GM19463 (cell line): ENCODE results near the gene ACHE.
A peak's percentile ranks its signal among the peaks of the same experiment; 100 is the strongest.

Experiments
- ATAC-seq: cut with Tn5 transposase; IDR thresholded peaks from one replicate; pipeline ENCODE4 v1.9.1; 2021; ENCODE audit warnings: mild to moderate bottlenecking, moderate library complexity; ENCODE audit not compliant: unreplicated experiment

The ACHE gene

DNA sequence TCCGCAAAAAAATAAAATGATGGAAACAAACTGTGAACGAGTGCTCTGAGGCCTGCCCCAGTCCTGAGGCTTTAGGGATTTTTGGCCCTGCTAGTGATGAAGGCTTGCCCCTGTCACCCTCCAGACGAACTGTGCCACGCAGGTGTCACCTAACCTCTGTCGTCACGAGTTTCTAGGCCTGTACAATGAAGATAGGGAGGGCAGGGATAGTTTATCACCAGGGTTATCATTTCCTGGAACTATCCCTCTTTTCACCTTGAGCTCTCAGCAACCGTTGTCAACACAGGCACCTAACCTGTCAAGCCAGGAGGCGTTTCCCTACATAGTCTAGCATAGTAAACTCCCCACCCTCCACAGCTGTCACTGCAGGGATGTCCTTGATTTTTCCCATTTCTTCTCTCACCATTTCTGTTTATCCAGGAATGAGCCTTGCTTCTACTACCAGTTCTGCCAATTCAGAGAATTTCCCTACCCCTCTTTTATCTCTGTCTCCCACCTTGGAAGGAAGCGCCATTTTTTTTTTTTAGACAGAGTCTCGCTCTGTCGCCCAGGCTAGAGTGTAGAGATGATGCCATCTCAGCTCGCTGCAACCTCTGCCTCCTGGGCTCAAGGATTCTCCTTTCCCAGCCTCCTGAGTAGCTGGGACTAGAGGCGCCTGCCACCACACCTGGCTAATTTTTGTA is 2.2 kb upstream of the ACHE start:
- ATAC-seq = no peak

DNA sequence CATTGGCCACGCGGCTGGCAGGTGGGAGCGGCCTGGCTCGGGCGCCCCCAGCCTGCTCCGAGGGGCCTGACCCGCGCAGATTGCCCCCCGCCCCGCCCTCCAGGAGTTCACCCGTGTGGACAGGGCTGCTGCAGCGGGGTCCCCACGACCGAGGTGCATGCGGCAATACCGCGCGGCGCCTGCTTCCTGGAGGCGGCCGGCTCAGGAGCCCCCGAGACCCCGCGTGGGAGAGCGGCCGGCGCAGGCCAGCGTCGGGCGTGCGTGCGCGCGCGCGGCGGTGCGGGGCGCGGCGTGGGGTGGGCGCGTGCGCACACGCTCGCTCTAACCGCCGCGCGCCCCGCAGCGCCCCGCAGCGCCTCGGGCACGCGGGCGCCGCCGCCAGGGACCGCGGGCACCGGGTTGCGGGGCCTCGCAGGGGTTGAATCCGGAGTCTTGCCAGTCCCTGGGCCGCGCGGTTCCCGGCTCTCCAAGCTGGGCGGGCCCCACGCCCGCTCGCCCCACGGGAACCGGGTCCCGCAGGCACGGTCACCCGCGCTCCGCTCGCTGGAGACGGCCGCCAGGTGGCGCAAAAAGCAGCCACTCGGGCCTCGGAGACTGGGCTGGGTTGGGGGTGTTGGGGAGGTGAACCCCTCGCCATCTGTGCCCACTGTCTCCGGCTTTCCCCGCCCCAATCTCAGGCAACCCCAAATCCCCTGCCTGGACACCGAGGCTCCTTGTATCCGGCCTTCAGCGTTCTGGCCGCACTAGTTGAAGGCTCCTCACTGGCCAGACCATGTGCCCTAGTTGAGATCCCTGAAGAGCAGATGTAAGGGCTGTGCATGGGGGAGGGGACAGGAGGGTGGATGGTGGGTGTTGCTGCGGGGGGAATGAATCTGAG is 1.3 kb upstream of the ACHE start:
- ATAC-seq = no peak

DNA sequence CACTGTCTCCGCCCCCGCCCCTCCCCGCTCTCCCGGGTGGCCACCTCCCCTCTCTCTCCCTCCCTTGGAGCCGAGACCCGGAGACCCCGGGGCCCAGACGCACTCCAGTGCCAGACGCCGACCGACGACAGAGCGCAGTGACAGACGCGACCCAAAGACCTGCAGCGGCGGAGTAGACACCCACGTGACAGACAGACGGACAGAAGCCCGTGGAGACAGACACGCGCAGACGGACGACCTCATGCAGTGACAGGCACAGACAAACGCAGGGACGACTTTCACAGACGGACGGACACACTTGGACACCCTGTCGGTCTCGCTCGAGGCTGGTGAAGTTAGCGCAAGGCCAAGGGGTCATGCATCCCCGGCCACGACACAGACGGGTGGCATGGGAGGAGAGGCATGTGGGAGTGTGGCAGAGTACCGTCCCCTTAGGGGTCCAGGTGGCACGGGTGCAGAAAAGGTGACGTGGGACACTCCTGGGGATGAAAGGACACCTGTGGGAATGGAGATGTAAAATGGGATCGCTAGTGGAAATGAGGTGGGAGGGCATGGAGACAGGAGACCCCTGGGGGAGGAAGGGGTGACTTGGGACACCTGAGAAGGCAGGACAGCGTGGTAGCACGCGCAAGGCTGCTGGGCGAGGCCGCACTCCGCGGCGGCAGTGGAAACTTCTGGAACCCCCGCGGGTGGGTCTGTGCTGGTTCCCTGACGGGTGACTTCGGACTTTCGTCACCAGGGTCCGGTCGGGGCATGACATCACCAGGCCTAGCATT is 456 bp upstream of the ACHE start:
- no peak for ATAC-seq

DNA sequence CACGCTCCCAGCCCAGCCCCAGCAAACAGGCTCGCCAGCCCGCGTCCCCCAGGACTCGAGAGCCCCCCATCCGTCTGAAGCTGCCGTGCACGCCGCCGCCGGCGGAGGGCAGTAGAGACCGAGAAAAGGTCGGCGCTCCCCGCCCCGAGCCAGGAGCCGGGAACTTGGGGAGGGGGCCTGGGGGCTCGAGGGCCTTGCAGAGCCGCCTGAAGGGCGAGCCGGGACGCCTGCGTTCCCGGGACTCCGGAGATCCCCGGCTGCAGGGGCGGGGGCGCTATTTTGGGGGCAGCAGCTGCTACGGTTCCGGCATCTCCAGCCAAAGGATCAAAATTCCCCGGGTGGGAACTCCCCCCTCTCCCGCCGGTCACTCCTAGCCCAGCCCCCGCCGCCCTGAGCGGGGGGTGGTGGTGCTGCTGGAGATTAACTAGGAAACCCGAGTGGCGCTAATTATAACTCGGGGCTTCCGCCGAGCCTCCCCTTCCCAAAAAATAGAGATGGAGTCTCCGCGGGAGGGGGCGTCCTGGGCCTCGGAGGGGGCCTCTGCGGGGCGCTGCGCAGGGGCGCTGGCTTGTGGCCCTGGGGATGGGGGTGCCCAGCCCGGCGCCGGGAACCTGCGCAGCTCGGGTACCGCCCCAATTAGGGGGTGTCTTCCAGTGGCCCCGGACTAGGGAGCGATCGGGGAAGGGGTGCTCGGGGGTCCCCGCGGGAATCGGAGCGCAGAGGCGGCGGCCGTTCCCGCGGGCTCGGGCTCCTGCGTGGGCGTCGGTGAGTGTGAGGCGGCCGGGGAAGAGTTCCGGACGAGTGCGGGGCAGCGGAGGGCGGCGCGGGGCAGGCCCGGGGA is 608 bp downstream of the ACHE start:
- ATAC-seq = no peak

DNA sequence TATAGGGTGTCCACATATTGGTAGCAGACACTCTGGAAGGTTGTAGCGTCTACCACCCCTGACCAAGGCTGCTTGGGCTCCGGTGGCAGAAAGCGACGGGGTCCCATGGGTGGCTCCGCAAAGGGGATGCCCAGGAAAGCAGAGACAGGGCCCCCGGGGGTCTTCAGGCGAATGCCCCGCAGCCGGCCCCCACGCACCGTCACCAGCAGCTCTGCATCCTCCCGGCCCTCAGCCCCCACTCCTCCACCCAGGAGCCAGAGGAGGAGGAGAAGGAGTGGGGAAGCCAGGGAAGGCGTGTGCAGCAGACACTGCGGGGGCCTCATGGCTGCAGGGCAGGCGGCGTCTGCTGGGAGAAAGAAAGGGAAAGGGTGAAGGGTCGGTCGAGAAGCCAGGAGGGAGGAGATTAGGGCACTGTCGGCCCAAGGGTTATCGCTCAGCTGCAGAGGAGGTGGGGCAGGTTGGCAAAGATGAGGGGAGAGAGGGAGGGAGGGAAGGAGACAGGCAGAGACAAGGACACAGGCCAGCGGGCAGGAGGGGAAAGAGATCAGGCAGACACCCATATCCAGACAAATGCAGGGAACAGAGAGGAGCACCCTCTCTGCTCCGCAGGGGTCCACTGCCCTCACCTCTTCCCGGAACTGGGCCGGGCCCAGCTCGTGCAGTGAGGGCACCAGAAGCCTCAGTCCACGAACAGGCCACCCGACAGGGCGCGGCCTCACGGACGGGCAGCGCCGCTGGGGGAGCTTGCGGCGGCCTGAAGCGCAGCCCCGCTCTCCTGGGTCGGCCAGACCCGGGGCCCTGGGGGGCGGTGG is 1.6 kb downstream of the ACHE start:
- no peak for ATAC-seq

DNA sequence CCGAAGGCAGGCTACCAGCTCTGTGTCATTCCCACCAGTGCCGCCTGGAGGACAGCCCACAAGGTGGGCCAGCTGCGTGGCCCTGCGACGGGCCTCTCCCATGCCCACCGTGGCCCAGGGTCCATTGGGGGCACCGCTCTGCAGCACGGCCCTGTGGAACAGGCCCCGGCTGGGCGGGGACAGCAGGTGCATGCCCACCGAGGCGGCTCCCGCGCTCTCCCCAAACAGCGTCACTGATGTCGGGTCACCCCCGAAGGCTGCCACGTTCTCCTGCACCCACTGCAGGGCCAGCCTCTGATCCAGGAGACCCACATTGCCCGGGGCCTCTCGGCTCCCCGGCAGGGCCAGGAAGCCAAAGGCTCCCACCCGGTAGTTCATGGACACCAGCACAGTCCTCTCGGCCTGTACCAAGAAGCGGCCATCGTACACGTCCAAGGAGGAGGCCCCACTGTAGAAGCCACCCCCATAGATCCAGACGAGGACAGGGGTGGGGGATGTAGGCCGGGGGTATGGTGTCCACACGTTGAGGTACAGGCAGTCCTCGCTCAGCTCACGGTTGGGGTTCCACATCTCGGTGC is 2.3 kb downstream of the ACHE start:
- ATAC-seq = no peak

DNA sequence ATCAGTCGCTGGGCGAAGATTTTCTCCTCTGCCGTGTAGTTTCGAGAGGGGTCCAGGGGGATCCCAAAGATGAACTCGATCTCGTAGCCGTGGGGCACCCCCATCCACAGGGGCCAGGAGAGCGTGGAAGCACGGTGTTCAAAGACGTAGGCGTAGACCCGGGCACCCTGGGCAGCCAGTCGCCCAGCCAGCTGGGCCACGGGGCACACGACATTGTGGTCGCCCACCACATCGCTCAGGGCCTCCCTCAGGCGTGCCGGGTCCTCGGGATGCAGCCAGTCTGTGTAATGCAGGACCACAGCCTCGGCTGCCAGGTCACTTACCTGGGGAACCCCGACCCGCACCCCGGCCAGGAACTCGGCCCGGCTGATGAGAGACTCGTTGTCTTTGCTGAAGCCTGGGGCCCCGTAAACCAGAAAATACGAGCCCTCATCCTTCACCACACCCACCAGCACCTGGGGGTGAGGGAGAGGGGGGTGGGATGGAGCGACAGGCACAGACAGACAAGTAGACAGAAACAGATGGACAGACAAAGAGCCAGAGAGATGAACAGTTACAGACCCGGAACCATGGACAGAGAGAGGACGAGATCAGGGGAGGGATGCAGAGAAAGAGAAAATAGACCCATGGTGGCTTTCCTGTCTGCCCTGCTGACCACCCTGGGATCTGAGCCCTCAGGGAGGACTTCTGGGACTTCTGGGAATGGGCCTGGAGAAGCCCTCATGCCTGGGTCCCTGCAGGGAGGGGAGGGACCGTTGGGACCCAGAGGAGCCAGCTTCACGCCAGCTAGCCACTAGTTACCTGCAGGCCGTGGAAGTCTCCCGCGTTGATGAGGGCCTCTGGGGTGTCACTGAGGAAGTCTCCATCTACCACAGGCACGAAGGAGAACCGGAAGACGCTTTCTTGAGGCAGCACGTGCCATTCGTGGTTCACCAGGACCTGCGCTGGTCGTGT is 3.0 kb downstream of the ACHE start:
- no peak for ATAC-seq

DNA sequence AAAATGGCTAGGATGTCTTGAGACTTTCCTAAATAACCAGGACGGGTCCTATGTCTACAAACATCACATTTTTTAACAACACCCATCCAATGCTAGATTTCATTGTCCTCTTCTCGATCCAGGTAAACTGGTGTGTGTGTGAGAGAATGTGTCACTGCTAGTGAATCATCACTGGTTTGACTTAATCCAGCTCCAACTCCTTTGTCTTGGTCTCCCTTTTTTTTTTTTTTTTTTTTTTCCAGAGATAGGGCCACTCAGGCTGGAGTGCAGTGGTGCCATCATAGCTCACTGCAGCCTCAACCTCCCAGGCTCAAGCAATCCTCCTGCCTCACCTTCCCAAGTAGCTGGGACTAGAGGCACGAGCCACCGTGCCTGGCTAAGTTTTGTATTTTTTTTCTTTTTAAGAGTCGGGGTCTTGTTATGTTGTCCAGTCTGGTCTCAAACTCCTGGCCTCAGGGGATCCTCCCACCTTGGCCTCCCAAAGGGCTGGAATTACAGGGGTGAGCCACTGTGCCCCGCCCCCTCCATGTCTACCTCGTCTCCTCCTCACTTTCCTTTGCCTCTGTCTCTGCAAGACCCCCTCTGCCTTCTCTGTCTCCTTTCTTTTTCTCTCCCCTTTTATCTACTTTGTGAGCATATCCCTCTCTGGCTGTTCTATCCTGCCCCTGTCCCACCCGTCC is 4.0 kb downstream of the ACHE start:
- no peak for ATAC-seq

DNA sequence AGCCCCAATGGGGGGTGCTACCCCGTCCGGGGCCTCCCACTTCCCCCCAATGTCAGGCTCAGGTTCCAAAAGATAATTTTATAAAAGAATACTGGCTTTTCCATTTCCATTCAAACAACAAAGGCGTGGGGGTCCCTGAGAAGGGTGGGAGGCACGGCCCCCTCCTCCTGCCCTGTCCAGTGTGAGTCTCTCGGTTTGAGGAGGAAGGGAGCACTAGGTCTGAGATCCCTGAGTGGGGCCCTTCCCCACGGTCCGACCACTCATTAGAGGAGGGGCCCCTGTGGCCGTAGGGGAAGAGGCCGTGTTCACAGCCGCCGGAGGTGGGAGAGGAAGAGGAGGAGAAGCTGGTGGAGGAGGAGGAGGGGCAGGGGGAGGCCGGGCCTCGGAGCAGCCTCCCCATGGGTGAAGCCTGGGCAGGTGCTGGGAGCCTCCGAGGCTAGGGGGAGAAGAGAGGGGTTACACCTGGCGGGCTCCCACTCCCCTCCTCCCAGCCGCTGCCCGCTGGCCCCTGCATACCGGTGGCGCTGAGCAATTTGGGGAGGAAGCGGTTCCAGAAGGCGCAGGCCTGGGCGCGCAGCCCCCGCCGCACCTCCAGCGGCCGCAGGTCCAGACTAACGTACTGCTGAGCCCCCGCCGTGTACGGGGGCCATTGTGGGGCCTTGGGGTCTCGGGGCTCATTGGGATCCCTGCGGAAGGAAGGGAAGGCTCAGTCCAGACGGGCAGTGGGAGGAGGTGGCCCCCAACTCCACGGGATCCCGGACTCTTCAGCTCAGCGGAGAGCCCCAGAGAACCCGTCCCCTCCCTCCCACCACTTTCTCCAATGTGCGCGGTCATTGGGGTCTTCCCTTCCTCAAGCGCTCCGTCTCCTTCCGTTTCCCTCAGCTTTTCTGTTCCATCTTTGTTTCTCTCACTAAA is 4.8 kb downstream of the ACHE start:
- ATAC-seq = no peak

DNA sequence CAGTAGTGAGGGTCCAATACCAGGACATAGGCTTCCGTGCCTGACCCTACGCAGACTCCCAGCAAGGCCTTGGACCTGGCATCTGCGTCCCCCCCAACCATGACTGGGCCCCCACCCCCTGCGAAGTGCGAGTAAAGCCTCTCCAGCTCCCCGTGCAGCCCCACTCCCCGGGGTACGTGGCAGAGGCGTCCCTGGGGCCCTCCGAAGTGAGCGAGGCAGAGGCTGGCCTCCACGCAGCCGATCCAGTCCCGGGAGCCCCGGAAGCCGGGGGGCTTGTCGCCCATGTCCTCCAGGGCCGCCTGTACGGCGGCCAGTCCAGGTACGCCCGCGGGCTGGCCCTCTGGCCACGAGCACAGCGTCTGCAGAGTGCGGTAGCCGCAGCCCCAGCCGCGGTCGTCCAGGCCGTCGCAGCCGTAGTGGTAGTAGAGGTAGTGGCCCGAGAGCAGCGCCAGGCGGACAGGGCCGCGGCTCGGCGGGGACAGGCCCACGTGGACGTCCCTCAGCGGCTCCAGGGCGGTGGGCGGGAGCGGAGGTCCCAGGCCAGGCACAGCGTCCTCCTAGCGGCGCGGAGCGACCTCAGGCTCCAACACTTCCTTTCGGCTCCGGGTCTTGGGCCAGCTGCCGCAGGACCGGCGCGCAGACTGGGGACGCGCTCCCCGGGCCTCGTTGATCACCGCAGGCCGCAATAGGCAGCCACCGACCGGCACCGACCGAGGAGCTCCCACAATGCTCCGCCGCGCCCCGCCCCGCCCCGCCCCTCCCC is 6.5 kb downstream of the ACHE start, which contains the start of gene UFSP1:
TSS of gene UFSP1 (minus strand) at position 728 of the 763 bp plus-strand sequence. CDS start at position 284, 444 bp downstream.
- ATAC-seq = peak; percentile 23

DNA sequence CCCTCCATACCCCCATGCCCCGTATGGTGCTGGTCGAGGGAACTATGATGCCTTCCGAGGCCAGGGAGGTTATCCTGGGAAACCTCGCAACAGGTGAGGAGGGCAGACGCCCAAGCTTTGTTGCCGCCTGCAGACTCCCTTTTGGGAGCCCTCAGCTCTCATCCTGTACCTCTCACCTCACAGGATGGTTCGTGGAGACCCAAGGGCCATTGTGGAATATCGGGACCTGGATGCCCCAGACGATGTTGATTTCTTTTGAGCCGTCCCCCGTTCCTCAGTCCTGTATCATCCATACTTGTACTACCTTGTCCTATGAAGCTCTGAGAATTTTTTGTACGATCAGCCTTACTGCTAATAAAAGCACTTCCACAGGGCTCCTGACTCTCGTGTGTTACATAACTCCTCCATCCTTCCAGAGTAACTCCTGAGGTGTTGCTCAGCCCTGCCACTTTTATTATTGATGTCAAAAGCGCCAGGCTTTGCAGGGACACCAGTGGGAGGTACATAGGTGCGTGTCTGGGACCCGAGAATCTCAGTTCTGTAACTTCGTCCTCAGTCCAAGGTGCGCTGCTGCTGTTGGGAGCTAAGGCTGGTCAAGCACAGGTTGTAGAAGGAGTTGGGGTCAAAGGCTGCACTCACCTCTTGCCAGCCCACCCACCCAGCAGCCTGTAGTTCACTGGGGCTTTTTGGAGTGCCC is 7.2 kb downstream of the ACHE start:
- no peak for ATAC-seq

DNA sequence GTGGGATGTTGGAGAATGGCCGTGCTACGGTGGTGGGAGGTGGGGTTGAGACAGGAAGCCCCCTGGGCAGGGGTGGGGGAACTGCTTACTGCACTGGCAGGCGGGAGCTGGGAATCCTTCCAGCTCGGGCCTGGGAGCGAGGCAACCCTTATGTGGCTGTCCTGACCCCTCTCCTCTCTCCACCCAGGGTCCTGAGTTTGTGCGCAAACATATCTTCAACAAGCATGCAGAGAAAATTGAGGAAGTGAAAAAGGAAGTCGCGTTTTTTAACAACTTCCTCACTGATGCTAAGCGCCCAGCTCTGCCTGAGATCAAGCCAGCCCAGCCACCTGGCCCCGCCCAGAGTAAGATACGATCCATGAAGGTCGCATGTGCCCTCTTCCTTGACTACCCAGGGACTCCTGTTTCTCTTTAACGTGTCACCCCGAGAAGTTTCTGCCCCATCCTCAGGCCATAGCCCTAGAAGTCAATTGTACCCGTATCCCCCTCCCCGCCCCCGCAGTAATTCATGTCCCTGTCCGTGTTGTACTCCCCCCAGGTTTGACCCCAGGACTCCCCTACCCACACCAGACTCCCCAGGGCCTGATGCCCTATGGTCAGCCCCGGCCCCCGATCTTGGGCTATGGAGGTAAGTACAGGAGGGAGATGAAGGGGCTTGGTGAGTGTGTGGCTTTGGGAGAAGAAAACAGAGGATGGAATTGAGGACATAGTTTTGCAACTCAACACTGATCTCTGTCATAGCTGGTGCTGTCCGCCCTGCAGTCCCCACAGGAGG is 8.0 kb downstream of the ACHE start:
- ATAC-seq = peak; percentile 34

DNA sequence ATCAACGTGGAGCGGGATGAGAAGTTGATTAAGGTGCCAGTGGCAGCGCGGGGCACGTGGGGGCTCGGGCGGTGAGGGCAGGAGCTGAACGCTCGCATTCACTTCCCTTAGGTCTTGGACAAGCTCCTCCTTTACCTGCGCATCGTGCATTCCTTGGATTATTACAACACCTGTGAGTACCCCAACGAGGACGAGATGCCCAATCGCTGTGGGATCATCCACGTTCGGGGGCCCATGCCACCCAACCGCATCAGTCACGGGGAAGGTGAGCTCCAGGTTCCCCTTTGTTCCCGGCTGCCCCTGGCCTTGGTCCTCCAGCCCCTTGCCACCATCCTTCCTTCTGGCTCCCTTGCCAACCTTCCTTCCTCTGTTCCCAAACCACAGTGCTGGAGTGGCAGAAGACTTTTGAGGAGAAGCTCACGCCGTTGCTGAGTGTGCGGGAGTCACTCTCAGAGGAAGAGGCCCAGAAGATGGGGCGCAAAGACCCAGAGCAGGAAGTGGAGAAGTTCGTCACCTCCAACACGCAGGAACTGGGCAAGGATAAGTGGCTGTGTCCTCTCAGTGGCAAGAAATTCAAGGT is 8.7 kb downstream of the ACHE start:
- ATAC-seq = no peak
